Lung (tissue), 13 donors: ENCODE measurements around the gene F8A2. TPM values are rescaled to one million over a fixed set of nuclear protein-coding genes. Genes with fewer than 3 reads are reported as not detected.

Experiments used
- ATAC-seq: fragments of 200-7000 bp; cut with Tn5 transposase; one replicate; pipeline ENCODE4 v1.9.1; 2020; ENCODE audit warnings: moderate number of reproducible peaks; ENCODE audit not compliant: insufficient read depth, low FRiP score
- DNase-seq, 3 donors: peaks; one replicate each; pipeline ENCODE4 v3.0.0-alpha.2; 2013 to 2017
- H3K27ac ChIP-seq, 2 donors: one replicate each; pipeline ENCODE4 v1.5.1; 2013; ENCODE audit warnings: mild to moderate bottlenecking in 2 of 2, moderate library complexity in 2 of 2, control low read depth in 1 of 2, inconsistent platforms in 1 of 2, low read depth in 1 of 2, low read length in 1 of 2
- H3K27me3 ChIP-seq, 3 donors: one replicate each; pipeline ENCODE4 v1.5.1; 2013; ENCODE audit warnings: low read length in 2 of 3; ENCODE audit not compliant: control insufficient read depth in 3 of 3, insufficient read depth in 3 of 3
- H3K36me3 ChIP-seq, 4 donors: one replicate each; pipeline ENCODE4 v1.5.1; 2013; ENCODE audit warnings: low read length in 4 of 4, mild to moderate bottlenecking in 1 of 4, moderate library complexity in 1 of 4; ENCODE audit not compliant: control insufficient read depth in 4 of 4, insufficient read depth in 4 of 4
- H3K4me1 ChIP-seq, 5 donors: one replicate each; pipeline ENCODE4 v1.5.1; 2013; ENCODE audit warnings: low read length in 5 of 5, mild to moderate bottlenecking in 2 of 5, moderate library complexity in 1 of 5; ENCODE audit not compliant: control insufficient read depth in 5 of 5, insufficient read depth in 5 of 5
- H3K4me3 ChIP-seq: one replicate; pipeline ENCODE4 v1.5.1; 2013; ENCODE audit warnings: mild to moderate bottlenecking, control low read depth, moderate library complexity
- H3K9ac ChIP-seq, 2 donors: one replicate each; pipeline ENCODE4 v1.5.1; 2013; ENCODE audit warnings: low read length in 2 of 2, control low read depth in 1 of 2; ENCODE audit not compliant: insufficient read depth in 1 of 2
- H3K9me3 ChIP-seq, 4 donors: one replicate each; pipeline ENCODE4 v1.5.1; 2013; ENCODE audit warnings: low read length in 3 of 4, mild to moderate bottlenecking in 1 of 4, moderate library complexity in 1 of 4; ENCODE audit not compliant: control insufficient read depth in 4 of 4, insufficient read depth in 3 of 4
- CTCF ChIP-seq: IDR thresholded peaks from 2 replicates; pipeline ENCODE4 v1.5.1; 2012; ENCODE audit warnings: mild to moderate bottlenecking; ENCODE audit errors: control extremely low read depth, extremely low read depth
- WGBS, 2 donors: extraction: QIAGEN DNeasy Blood & Tissue Kit; methylation state at CpG; one replicate each; pipeline ENCODE4 v1.1.7; 2013; 5-methylcytosine and 5-hydroxymethylcytosine counted together
- polyA plus RNA-seq, 2 donors: library from polyadenylated mRNA; stranded (reverse); fragments of 200-250 nt; gene quantifications; one replicate each; pipeline ENCODE4 v1.2.1, GENCODE V29; 2013
- small RNA-seq: library from RNA; depleted of rRNA; stranded (forward); fragments of <200 nt; gene quantifications from one replicate; pipeline ENCODE3, GENCODE V24; 2014; ENCODE audit warnings: low replicate concordance
- total RNA-seq, 2 donors: library from RNA; depleted of rRNA in 1 of 2; stranded (reverse); fragments of >200 nt in 1 of 2; gene quantifications; one replicate each; pipeline ENCODE4 v1.2.1, GENCODE V29; 2014 to 2021
- donor health status: control.
- donor health status: control.
- donor health status: Bipolar disorder and iron deficiency.
- donor health status: healthy.
- donor health status: DM: yes; HTN: yes; CAD: no.

Gene F8A2
- total and polyA plus RNA-seq, 4 donors: not detected

- Histone ChIP-seq H3K9ac (no peak overlapping the region), H3K36me3 (no peaks in the 10 kb centered on the region), H3K9me3 (peaks cover 0 to 14% (median 0%) of the 10 kb centered on the region in 4 donors), H3K4me1 (no peaks in the 10 kb centered on the region), H3K4me3 (no peak overlapping the region), H3K27ac (no peak overlapping the region), H3K27me3 (no peaks in the 10 kb centered on the region)
- 78 to 100% methylated on average over 2 of the region's 2 CpGs for WGBS, 2 donors
- no peak for TF ChIP-seq CTCF
- no peak for ATAC-seq
- DNase-seq: no peak
These were observed 24.5 kb downstream of the F8A2 start for GRCh38 chrX:155406429-155406828.

GRCh38 chrX:155417769-155418168, 35.9 kb downstream of the F8A2 start:
- no peaks in the 10 kb centered on the region for H3K27me3 ChIP-seq
- no peak for ATAC-seq
- no peaks in the 10 kb centered on the region for H3K9me3 ChIP-seq
- H3K4me1 ChIP-seq: no peaks in the 10 kb centered on the region
- H3K36me3 ChIP-seq: no peaks in the 10 kb centered on the region
- no peak overlapping the region for H3K9ac ChIP-seq
- DNase-seq: no peak
- TF ChIP-seq CTCF: no peak
- H3K27ac ChIP-seq: no peak overlapping the region
- H3K4me3 ChIP-seq: no peak overlapping the region
- 61 to 95% methylated on average over 1 of the region's 1 CpG for WGBS, 2 donors

Small RNA genes within 50 kb of the gene (small RNA-seq; reads per million reads assigned to genes)
- gene MIR1184-2: not detected

Other genes starting within 250 kb of the F8A2 start
- gene VBP1, start 165.6 kb upstream of the F8A2 start, total RNA-seq: 10 to 100 TPM; 36.6 to 50.7 TPM
- 10 to 100 TPM; 21.7 to 32.4 TPM for gene VBP1, start 165.6 kb upstream of the F8A2 start, polyA plus RNA-seq
- gene RAB39B, start 117.6 kb upstream of the F8A2 start, total RNA-seq: under 1 TPM; 0.63 to 0.83 TPM
- under 1 TPM; 0.28 to 0.35 TPM for gene RAB39B, start 117.6 kb upstream of the F8A2 start, polyA plus RNA-seq
- gene CLIC2, start 47.5 kb upstream of the F8A2 start, total RNA-seq: 10 to 100 TPM; 24.6 to 31.5 TPM
- 10 to 100 TPM; 25.7 to 27.1 TPM for gene CLIC2, start 47.5 kb upstream of the F8A2 start, polyA plus RNA-seq
- 1 to 10 TPM; 3.6 to 6.0 TPM for gene F8A3, start 76.5 kb downstream of the F8A2 start, total RNA-seq
- 1 to 10 TPM; 3.2 to 6.4 TPM for gene F8A3, start 76.5 kb downstream of the F8A2 start, polyA plus RNA-seq
- 1 to 10 TPM; 1.0 to 2.8 TPM for gene SPRY3, start 230.5 kb downstream of the F8A2 start, total RNA-seq
- under 1 TPM; 0.22 to 0.48 TPM for gene SPRY3, start 230.5 kb downstream of the F8A2 start, polyA plus RNA-seq
- gene TMLHE, start 230.9 kb downstream of the F8A2 start, total RNA-seq: 10 to 100 TPM; 14.0 to 26.8 TPM
- gene TMLHE, start 230.9 kb downstream of the F8A2 start, polyA plus RNA-seq: 1 to 10 TPM; 3.5 to 8.2 TPM